HG03097 (cell line): ENCODE data around the gene EMC1.
"Not testable (repeated sequence)": the region's sequence is repeated elsewhere in the genome, so short reads cannot be mapped to it uniquely, and the experiment has no call there.

Experiments used
- ATAC-seq: cut with Tn5 transposase; IDR thresholded peaks from one replicate; pipeline ENCODE4 v1.9.1; 2021; ENCODE audit not compliant: unreplicated experiment, low FRiP score

EMC1 gene

DNA sequence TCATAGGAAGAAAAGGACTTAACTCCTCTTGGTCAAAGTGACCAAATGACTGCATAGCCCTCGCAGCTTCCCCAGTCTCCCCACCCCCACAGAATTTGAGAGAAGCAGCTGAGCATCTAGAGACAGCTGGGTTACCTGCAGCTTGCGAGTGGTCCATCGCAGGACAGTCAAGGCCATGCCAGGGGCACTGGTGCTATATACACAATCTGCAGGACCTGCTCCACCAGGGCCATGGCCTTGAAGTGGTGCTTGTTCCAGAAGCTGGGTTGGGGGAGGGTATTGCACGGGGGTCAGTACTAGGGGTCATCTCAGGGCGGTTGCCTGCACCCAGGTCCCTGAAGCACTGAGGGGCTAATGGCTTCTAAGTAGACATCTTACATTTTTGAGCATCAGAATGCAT, 10.7 kb upstream of the EMC1 start:
- no peak for ATAC-seq

DNA sequence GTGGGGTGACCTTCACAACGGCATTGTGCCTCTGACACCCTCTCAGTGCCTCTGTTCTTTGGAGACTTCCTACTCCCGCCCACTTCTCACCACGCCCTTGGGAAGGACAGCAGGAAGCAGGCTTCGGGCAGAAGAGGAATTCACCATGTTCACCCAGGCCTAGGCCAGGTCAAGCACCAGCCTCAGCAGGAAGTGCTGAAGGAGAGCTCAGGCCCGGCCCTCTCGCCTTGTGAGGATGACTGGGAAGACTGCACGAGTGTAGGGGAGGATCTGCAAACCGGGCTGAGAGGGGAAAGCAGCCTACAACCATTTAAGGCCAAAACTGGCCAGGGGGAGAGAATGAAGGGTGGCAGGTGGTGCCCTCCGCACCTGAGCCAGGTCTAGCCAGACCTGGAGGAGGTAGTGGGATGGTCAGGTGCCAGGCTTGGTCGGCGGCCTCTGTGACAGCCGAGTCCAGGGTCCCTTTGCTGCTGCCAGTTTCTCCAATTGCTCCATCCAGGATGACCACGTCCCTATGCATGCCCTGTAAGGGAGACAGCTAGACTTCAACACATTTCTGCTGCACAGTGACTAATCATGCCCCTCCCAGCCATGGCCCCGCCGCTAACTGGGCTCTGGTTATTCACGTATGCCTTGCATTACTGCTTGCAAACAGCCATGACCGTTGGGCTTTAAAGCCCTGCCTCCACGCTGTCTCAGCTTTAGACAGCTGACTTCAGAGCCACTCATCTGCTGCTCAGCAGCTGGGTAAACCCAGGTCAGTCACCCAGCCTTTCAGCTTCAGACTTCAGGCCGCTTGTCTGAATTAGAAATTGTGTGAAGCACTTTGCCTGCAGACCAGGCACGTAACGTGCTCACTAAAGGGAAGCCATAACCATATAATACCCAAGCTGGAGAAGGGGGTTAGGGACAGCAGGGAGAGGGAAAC, 9.2 kb upstream of the EMC1 start:
- no peak for ATAC-seq

DNA sequence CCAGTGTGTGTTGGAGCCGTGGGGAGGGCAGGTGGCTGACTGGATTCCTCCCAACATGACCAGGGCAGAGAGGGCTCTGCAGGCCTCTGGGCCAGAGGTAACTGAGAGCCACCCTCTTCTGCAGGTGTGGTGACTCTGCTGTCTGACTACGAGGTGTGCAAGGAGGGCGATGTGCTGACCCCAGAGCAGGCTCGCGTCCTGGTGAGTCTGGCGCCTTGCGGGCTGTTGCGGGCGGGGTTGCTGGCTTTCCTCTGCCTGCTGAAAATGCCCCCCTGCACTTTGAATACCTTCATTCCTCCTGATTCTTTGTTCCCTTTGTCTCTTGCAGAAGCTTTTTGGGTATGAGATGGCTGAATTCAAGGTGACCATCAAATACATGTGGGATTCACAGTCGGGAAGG, 7.0 kb upstream of the EMC1 start:
- ATAC-seq: no peak

DNA sequence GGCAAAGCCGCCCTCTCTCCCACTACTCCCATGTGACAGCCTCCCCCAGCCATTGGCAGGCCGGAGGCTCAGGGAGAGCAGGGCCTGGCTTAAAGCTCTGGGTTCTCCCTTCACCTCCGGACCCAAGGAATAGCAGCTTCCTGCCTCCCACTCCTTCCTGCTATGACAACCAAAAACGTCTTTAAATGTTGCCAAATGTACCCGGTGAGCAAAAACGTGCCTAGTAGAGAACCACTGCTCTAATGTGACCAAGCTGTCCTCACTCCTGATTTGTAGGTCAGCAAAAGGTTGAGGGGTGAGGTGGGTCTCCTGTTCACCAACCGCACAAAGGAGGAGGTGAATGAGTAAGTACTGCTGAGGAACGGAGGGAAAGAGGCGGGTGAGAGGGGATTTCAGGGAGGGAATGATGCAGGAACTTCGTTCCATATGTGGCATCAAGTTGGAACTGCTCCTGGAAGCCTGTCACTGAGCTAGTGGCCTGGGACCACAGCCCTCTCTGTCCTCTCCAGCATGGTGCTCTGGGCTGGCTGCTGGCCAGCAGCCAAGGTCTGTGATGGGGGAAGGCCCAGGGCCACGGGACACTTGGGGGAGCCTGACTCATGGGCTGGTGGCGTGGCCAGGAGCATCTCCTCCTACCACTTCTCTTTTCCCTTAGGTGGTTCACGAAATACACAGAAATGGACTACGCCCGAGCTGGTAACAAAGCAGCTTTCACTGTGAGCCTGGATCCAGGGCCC, 6.0 kb upstream of the EMC1 start:
- no peak for ATAC-seq

DNA sequence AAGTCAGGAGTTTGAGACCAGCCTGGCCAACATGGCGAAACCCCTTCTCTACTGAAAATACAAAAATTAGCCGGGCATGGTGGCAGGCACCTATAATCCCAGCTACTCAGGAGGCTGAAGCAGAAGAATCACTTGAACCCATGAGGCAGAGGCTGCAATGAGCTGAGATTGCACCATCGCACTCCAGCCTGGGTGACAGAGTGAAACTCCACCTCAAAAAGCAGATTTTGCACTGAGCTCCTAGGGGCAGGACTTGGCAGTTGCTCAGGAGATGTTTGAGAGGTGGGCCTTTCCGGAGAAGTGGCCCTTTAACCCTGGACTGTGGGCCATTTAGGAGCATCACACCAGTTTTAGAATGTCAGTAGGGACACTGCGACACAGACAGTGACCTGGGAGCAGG, 5.0 kb upstream of the EMC1 start:
- ATAC-seq: not testable (repeated sequence)

DNA sequence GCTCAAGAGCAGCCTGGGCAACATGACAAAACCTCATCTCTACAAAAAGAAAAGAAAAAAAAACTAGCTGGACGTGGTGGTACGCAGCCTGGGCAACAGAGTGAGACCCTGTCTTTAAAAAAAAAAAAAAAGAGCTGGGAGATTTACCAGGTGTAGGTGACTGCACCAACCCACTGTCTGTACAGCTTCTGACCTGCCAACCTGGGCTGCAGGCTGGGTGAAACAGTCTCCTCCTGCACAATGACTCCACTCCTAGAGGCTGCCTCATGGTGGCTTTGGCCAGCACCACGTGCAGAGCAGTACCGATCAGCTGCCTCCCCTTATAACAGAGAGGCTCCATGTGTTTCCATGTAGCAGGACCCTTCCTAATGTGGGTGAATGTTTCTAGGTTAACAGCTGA, 4.0 kb upstream of the EMC1 start:
- ATAC-seq: no peak

DNA sequence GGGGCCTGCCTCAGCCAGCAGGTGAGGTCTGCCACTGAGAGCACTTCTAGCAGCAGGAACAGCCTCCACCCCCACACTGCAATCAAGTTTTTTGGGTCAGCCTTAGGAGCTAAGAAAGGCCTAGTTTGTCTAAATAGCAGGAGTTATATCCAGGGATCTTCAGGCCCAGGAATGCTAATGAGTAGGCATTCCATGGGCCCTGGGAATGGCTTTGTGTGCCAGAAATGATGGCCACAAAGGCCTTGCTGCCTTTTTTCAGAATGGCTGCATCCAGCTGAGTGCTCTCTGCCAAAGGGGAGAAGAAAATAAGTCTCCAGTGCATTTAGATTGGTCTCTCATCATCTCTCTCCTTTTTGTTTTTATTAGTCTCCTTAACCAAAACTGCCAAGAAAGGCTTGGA, 3.1 kb upstream of the EMC1 start:
- no peak for ATAC-seq

DNA sequence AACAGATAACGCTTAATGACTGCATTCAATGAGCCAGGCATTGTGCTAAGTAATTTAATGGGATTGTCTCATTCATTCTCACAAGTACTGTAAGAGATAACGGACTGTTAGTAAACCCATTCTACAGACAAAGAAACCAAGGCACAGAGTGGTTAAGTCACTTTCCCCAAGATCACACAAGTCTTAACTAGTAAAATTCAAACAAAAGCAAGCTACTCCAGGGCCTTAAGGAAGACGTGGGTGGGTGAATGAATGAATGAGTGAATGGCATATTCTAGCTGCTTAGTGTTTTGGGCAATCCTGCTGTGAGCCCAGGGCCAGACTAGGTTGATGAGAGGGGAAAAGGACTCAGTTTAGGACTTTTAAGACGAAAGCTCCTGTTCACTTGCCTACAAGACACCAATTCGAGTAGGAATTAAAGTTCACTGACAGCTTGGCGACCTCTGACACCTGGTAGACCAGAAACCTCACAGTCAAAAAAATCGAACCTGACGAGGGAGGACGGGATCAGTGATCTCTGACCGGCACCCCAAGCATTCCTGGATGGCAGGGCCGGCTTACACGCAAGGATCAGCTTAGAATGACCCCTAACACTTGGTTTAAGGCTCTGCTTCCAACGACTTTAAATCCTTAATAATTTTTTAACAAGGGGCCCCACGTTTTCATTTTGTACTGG, 557 bp downstream of the EMC1 start:
- no peak for ATAC-seq

DNA sequence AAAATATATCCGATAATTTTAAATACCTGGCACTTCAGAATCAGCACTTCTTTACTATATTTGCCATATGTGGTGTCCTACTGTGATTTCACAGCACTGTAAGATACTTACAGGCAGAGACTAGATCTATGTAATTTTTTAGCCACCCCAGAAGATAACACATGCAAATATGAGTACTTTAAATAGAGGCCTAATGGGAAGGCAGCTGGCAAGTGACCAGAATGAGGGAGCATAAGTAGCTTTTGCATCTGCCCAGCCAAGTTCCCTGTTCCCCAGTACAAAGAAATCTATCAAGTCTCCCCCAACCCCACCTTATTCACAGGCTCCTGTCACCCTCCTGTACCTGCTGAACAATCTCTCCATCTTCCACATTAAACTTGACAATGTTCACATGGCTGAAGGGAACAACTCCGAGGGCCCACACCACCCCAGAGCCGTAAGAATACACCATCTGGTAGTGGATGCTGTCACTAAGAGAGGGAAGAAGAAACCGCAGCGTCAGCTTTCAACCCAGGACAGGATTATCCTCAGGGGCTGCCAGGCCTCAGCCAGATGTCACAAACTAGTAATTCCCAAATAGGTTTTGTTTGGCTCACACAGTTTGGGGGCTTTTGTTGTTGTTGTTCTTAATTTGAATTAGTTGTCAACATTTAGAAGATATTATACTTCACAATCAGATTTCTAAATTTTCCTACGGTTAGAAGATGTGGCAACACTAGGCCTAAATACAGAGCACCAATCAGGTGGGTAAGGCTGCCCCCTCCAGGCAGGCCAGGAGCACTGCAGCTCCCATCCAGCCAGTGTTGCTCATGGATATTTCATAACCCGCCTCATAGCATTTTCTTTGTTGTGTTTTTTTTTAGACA, 10.4 kb downstream of the EMC1 start:
- no peak for ATAC-seq

DNA sequence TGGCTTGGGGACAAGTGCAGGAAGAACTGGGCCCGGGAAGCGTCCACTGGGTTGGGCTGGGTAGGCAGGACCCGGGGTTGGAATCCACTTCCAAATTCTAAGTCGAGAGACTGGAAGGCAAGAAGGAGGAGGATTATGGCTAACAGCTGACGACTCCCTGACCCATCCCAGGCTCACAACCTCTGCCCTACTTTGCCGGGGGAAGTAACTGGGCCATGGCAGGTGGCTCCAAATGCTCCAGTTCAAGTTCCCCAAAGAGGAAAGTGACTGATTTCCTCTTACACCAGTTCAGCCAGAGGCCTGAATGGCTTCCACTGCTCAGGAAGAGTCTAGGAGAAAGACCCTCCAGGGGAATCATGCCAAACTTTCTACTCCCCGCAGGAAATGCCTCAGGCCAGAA, 11.4 kb downstream of the EMC1 start:
- ATAC-seq: no peak

DNA sequence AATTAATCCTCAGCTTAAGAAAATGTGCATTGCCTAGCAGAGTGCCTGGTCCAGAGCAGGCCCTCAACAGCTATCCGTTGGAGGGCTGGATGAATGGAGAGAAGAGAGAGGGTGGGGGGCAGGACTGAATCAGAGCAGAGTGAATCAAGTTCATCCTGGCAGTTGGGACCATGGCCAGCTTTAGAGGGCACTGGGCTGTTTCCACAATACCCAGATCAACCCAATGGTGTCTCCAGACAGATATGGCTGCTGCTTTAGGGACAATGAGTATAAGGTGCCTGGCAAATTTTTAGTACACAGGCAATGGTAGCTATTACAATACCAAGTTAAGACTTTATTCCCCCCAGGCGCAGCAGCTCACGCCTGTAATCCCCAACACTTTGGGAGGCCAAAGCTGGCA, 17.1 kb downstream of the EMC1 start:
- no peak for ATAC-seq

DNA sequence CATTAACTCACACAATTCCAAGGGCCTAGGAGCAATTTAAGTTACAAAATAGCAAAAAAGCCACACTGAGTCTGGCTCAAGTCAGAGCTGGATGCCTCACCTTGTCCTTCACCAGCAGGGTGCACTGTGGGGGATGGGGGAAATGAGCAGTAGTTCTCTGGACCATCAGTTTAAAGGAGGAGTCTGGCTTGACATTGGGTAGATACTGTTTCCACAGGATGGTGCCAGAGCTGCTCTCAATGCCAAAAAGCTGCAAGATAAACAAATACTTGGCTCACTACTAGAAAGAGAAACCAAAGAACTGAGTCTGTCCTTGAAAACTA, 18.8 kb downstream of the EMC1 start:
- no peak for ATAC-seq

DNA sequence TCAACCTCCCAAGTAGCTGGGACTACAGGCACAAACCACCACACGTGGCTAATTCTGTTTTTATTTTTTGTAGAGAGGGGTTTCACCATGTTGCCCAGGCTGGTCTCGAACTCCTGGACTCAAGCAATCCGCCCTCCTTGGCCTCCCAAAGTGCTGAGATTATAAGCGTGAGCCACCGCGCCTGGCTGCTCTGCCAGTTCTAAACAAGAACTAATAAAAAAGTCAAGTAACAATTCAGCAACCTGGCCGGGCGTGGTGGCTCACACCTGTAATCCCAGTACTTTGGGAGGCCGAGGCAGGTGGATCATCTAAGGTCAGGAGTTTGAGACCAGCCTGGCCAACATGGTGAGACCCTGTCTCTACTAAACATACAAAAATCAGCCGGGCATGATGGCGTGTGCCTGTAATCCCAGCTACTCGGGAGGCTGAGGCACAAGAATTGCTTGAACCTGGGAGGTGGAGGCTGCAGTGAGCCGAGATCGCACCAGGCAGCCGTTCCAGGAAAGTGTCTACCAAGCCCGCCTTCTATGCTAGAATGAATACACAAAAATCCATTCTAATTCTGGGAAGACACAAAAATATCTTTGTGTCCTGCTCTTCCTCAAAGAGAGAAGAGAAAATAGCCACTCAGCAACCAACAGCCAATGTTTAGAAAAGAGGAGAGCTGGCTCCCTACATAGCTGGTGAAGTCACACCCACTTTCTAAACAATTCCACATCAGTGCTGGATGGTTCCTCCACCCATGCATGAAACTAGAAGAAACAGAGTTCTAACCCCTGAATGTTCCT, 19.4 kb downstream of the EMC1 start:
- ATAC-seq: not testable (repeated sequence)

DNA sequence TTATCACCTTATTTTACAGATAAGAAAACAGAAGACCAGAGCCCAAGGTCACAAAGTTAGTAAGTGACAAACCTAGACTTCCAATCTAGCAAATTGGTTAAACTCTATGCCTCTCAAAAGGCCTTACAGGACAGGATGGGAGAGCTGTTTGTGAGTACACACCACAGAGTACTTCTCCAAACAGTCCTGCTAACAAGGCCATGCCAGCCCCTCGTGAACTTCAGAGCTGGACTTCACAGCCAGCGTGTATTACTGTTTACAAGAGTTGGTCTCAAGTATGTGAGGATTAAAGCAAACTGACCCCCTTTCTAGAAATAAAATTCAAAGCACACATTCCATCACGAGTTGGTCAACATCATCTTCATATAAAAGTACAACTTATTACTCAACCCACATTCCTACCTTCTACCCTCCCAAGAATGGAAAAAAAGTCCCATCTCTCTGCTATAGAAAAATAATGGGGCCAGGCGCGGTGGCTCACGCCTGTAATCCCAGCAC, 21.4 kb downstream of the EMC1 start:
- no peak for ATAC-seq

DNA sequence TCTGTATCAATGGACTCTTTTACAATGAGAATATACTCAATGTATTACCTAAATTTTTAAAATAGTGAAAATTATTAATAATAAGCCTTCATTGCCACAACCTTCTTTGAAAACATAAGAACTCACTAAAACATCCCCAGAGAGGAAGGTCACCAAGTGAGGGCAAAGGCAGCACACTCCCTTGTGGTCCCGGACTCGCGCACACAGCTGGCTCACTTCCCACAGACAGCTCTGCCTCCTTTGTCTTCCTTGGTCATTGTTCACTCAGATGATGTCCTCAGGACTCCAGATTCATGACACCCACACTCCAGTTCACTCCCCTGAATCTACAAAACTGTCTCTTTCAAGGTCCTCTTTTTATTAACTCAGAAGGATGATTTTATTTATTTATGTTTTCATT, 22.1 kb downstream of the EMC1 start:
- ATAC-seq: no peak

DNA sequence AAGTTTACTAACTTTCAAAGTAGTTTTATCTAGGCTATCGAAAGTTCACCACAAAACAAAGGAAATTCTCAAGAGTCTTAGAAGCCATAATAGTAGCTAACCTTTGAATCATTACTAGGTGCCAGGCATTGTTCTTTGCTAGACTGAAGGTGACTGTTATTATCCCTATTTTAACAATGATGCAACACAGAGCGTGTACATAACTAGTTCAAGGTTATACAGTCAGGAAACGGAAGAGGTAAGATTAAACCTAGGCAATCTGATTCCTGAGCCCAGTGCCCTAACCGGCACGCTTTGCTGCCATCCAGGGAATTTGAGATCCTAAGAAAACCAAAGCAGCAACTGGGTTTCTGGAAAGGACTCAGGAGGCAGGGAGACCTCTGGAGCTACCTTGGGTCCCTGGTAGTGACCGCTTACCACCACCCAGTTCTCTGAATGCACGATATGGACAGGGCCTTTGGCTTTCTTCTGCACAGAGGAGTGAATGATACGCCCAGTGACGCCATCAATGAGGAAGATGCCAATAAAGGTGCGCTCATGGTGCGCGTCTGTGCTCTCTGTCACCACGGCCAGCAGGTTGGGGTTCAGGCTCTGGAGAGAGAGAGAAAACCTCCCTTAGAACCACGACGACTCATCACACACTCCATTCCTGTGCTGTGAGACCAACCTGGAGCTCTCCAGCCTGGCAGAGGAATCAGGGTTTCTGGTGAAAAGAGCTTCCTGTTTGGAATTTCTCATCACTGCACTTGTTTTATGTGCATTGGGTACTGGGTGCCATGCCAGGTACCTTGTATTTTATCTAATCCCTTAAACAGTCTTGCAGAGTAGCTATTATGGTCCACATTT, 28.1 kb downstream of the EMC1 start:
- ATAC-seq: no peak

DNA sequence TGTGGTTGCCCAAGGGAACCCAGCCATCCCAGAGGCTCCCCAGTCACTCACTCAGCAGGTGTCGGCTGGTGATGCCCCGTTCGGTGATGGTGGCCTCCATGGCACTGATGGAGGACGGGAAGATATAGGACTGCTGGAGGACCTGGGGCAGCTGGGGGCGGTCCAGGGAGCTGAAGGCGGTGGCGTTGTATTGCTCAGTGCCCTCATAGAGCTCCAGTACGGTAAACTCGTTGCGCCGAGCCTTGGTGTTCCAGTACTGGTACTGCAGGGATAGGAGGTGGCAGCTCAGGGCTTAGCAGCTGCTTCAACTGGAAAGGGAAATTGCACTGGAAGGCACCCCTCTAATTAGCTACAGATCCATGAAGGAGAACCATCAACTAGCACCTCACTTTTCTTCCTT, 28.8 kb downstream of the EMC1 start:
- ATAC-seq: no peak

DNA sequence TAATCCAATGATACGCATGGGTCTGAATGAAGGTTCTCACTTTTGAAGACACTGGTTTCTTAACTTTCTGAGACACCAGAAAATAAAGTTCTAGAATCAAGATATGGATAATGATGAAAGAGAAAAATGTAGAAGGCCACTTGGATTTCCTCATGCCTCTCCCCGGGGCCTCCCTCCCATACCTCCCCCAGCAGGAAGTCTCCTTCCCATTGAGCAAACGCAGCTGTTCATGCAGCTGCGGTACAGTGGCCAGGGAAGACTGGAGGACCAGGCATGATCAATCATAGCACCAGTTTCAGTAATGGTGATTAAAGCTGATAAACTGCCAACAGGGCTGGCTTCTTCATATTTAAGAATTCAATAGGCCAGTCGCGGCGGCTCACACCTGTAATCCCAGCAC, 30.3 kb downstream of the EMC1 start:
- ATAC-seq: no peak
